ENCODE data around the gene GPAM.

GPAM gene

GRCh38 chr10:112151524-112152039 lies 32.0 kb downstream of the GPAM start:
- POLR2A ChIA-PET (ENCODE audit: low non-redundant PET): no interaction called here
- DNase-seq (ENCODE audit: low spot score): no peak
- no peak for TF ChIP-seq CTCF (conservative IDR thresholded peaks at IDR 0.05; ENCODE audit: low read depth)
- H3K27ac ChIP-seq: no peak overlapping the region
- CTCF ChIA-PET: interaction anchor here (0.6 kb wide), 1 partner anchor 1479 kb away, joined by 3 read pairs; no protein-coding TSS in a partner anchor

GRCh38 chr10:112148331-112148730 lies 35.2 kb downstream of the GPAM start:
- no peak for TF ChIP-seq CTCF (conservative IDR thresholded peaks at IDR 0.05; ENCODE audit: low read depth)
- CTCF ChIA-PET: interaction anchor here (0.7 to 1.2 kb wide), 2 partner anchors 11 to 875 kb away, joined by 3 to 15 read pairs; no protein-coding TSS in a partner anchor
- no peak overlapping the region for H3K27ac ChIP-seq
- POLR2A ChIA-PET (ENCODE audit: low non-redundant PET): no interaction called here
- no peak for DNase-seq (ENCODE audit: low spot score)

- H3K27ac ChIP-seq: no peak overlapping the region
- ChIA-PET POLR2A (ENCODE audit: low non-redundant PET) (no interaction called here), CTCF (interaction anchor here (1.3 kb wide), 1 partner anchor 31 kb away, joined by 3 read pairs; no protein-coding TSS in a partner anchor)
- TF ChIP-seq CTCF (conservative IDR thresholded peaks at IDR 0.05; ENCODE audit: low read depth): no peak
- no peak for DNase-seq (ENCODE audit: low spot score)
Observed at GRCh38 chr10:112146799-112147198, 36.8 kb downstream of the GPAM start.

GRCh38 chr10:112145263-112145662 lies 38.3 kb downstream of the GPAM start:
- ChIA-PET CTCF (interaction anchor here (1.6 kb wide), 1 partner anchor 1069 kb away, joined by 4 read pairs; the partner anchor contains the start of gene ADRA2A), POLR2A (ENCODE audit: low non-redundant PET) (no interaction called here)
- no peak overlapping the region for H3K27ac ChIP-seq
- TF ChIP-seq CTCF (conservative IDR thresholded peaks at IDR 0.05; ENCODE audit: low read depth): no peak
- DNase-seq (ENCODE audit: low spot score): no peak

- CTCF ChIA-PET: no interaction called here
- POLR2A ChIA-PET (ENCODE audit: low non-redundant PET): no interaction called here
Observed at GRCh38 chr10:112143420-112143819, 40.1 kb downstream of the GPAM start.

GRCh38 chr10:112141292-112141691 lies 42.3 kb downstream of the GPAM start:
- TF ChIP-seq CTCF (conservative IDR thresholded peaks at IDR 0.05; ENCODE audit: low read depth): no peak
- DNase-seq (ENCODE audit: low spot score): no peak
- ChIA-PET CTCF (interaction anchor here (0.6 to 2.1 kb wide), 5 partner anchors 11 to 1893 kb away, joined by 3 to 8 read pairs (median 4); no protein-coding TSS in a partner anchor), POLR2A (ENCODE audit: low non-redundant PET) (no interaction called here)
- no peak overlapping the region for H3K27ac ChIP-seq

More at GRCh38 chr10:112143420-112143819, 40.1 kb downstream of the GPAM start:
- no peak for TF ChIP-seq CTCF (conservative IDR thresholded peaks at IDR 0.05; ENCODE audit: low read depth)
- no peak for DNase-seq (ENCODE audit: low spot score)
- no peak overlapping the region for H3K27ac ChIP-seq
